GM18498 (cell line): ENCODE data around the gene CLDND2.
"Not testable (repeated sequence)": the region's sequence is repeated elsewhere in the genome, so short reads cannot be mapped to it uniquely, and the experiment has no call there.

Experiments
- ATAC-seq: cut with Tn5 transposase; IDR thresholded peaks from one replicate; pipeline ENCODE4 v1.9.1; 2021; ENCODE audit warnings: mild to moderate bottlenecking, moderate library complexity; ENCODE audit not compliant: unreplicated experiment

Gene CLDND2

GRCh38 chr19:51368366-51369282 lies at the start of gene CLDND2:
Gene CLDND2, minus strand, starts transcription at chr19:51369003. Its CDS starts 426 bp downstream, at chr19:51368577.
- ATAC-seq = no peak

- peak; percentile 34 for ATAC-seq
Observed at GRCh38 chr19:51417810-51418157, 49.0 kb upstream of the CLDND2 start.

DNA sequence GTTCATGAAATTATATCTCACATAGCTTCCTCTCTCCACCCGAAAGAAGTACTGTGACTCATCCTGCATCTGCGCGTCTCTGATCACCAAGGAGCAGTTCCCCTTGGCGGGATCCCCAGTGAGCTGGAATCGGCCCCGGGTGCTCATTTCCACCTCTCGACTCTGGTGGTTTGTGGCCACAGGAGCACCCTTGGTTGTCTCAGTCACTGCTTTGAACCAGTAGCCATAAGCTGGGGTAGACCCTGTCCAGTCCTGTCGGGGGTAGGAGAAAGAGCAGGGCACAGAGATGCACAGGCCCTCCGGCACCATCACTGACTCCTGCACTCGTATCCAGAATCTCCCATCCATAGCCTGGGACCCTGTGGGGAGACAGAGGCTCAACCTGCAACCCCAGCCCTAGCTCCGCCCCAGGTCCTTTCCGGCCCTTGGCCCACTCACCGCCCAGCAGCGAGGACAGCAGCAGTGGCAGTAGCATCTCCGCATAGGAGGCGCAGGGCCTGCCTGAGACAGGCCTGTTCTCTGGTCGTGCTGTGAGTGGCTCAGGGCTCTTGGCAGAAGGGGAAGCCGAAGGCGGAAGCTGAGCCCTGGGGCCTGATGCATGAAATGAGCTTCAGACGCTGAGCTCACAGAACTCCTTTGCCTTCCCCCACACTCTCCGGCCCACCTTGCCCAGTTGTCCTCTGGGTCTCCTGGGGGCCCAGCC lies 48.5 kb upstream of the CLDND2 start, which contains the start of gene SIGLEC10:
TSS of gene SIGLEC10 (minus strand) at position 536 of the 703 bp plus-strand sequence. CDS start at position 475, 61 bp downstream.
- ATAC-seq = peak; percentile 73

DNA sequence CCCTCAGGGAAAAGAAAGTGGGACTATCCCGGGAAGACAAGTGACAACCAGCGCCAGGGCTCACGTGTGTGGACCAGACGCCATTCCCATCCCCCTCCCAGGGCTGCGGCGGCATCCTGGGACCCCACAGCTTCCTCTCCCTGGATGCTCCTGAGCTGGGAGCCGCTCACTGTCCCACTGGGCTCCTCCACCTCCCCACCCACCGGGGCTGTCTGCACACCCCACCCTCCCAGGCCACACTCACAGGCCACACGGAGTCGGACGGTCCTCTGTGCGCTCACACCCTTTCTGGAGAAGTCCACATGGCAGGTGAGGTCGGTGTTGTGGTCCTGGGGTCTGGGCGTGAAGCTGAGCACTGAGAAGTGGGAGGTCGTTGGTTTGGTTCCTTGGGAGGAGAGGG lies 47.6 kb upstream of the CLDND2 start:
- not testable (repeated sequence) for ATAC-seq

- no peak for ATAC-seq
Observed at GRCh38 chr19:51415187-51415586, 46.4 kb upstream of the CLDND2 start.

GRCh38 chr19:51410950-51411748 lies 42.3 kb upstream of the CLDND2 start:
- no peak for ATAC-seq

DNA sequence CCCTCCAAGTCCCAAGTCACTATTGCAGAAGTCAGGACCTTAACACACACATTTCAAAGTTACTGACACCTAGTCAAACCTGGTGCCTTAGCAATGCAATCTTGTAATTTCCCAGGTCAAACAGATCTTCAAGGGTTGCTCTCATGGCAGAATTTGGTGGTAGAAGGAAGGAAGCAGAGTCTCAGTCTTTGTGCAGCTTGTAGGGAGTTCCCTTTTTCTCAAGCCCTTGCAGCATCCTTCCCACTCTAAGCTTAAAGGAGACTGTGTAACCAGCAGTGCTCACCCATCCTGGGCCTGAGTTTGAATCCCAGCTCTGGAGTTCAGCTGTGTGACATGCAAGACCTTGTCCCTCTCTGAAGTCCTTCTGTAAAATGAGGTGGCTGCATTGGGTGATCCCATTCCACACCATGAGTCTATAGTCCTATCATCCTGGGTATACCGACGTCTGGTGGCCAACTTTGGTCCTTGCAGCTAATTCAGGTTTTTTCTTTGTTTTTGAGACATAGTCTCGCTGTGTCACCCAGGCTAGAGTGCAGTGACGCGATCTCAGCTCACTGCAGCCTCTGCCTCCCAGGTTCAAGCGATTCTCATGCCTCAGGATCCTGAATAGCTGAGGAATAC lies 38.8 kb upstream of the CLDND2 start:
- ATAC-seq = no peak

GRCh38 chr19:51402117-51402516 lies 33.3 kb upstream of the CLDND2 start:
- ATAC-seq = no peak

GRCh38 chr19:51399936-51400335 lies 31.1 kb upstream of the CLDND2 start:
- ATAC-seq = not testable (repeated sequence)

GRCh38 chr19:51399231-51399630 lies 30.4 kb upstream of the CLDND2 start:
- ATAC-seq = no peak

GRCh38 chr19:51398096-51398704 lies 29.4 kb upstream of the CLDND2 start:
- ATAC-seq = no peak

- ATAC-seq = not testable (repeated sequence)
Observed at GRCh38 chr19:51397453-51397852, 28.6 kb upstream of the CLDND2 start.

DNA sequence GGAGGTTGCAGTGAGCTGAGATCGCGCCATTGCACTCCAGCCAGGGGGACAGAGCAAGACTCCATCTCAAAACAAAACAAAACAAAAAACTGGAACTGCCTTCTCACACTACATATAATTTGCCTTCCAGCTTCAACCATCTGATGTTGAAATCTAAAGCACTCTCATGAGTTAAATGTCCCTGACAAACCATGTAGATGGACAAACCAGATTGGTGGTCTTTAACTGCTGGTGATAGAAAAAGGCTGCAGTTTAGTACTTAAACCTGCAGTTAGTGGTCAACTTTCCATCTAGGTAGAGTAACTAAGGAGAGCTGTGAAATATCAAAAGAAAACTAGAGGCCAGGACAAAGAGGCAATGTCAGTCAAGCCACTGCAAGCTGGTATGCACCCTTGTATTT lies 27.4 kb upstream of the CLDND2 start:
- ATAC-seq = no peak

- peak; percentile 86 for ATAC-seq
Observed at GRCh38 chr19:51394050-51394836, 25.4 kb upstream of the CLDND2 start.

- ATAC-seq = no peak
Observed at GRCh38 chr19:51392701-51393100, 23.9 kb upstream of the CLDND2 start.

DNA sequence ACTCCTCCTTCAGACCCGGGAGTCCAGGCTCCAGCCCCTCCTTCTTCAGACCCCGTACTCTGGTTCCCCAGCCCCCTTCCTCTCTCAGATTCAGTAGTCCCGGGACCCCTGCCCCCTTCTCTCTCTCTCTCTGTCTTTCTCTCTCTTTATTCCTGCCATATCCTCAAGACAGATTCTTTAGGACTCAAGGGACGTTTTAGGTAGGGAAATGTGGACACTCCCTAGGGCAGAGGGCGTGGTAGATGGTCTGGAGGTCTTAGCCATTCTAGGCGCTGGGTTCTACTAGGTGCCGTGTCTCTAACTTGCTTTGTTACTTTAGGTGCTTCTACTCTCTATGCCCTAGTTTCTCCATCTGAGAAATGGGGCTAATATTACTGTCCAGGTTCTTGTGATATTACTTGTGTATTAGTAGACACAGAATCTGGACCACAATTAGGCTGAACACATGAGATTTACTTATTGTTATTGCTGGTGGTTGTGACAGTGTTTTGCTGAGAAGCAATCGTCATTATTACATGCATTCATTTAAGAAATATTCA lies 22.3 kb upstream of the CLDND2 start:
- no peak for ATAC-seq

DNA sequence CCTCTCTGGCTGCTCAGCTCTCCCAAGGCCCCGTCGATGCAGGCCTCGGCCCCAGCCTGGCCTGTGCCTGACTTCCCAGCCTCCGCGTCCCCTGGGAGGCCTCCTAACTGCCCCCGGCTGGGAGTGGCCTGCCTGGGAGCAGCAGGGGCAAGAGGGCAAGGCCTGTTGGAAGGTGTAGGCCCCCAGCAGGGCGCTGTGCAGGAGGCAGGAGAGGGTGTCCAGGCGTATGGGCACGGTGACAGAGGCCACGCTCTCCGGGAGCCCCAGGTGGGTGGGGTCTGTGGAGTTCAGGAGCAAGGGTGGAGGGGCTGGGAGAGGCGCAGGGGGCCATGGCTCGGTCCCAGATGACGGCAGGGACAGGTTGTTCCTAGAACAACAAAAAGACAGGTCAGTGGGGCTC lies 20.3 kb upstream of the CLDND2 start:
- no peak for ATAC-seq

GRCh38 chr19:51387924-51388389 lies 19.2 kb upstream of the CLDND2 start, which contains the start of gene LIM2:
Gene LIM2, minus strand, starts transcription at chr19:51387974. Its CDS starts 531 bp downstream, at chr19:51387443.
- no peak for ATAC-seq
